Liver (tissue), 9 donors: Measurements from ENCODE around the gene ACSBG1. TPM values are rescaled to one million over a fixed set of nuclear protein-coding genes. Genes with fewer than 3 reads are reported as not detected.

Source experiments
- DNase-seq: peaks from one replicate; pipeline ENCODE4 v3.0.0-alpha.2; 2017; ENCODE audit warnings: low spot score
- H3K27ac ChIP-seq, 2 donors: one replicate each; pipeline ENCODE4 v1.7.0; 2013; ENCODE audit warnings: inconsistent platforms in 2 of 2, low read length in 2 of 2, control low read depth in 1 of 2, low read depth in 1 of 2, mild to moderate bottlenecking in 1 of 2
- H3K27me3 ChIP-seq, 4 donors: one replicate each; pipeline versions ENCODE4 v1.6.1 to v1.7.0; 2013; ENCODE audit warnings: low read length in 3 of 4, inconsistent platforms in 1 of 4, mild to moderate bottlenecking in 1 of 4, moderate library complexity in 1 of 4; ENCODE audit not compliant: control insufficient read depth in 4 of 4, insufficient read depth in 4 of 4
- H3K36me3 ChIP-seq, 4 donors: one replicate each; pipeline versions ENCODE4 v1.6.1 to v1.7.0; 2013; ENCODE audit warnings: low read length in 3 of 4, mild to moderate bottlenecking in 3 of 4, low read depth in 1 of 4, moderate library complexity in 1 of 4; ENCODE audit not compliant: control insufficient read depth in 4 of 4, insufficient read depth in 3 of 4
- H3K4me1 ChIP-seq, 4 donors: one replicate each; pipeline versions ENCODE4 v1.6.1 to v1.7.0; 2013; ENCODE audit warnings: low read length in 3 of 4, mild to moderate bottlenecking in 3 of 4, moderate library complexity in 1 of 4; ENCODE audit not compliant: control insufficient read depth in 4 of 4, insufficient read depth in 4 of 4
- H3K4me3 ChIP-seq, 3 donors: one replicate each; pipeline versions ENCODE4 v1.6.1 to v1.7.0; 2013; ENCODE audit warnings: low read length in 3 of 3, control low read depth in 1 of 3, low read depth in 1 of 3, mild to moderate bottlenecking in 1 of 3
- H3K9ac ChIP-seq, 2 donors: one replicate each; pipeline ENCODE4 v1.7.0; 2013; ENCODE audit warnings: low read length in 2 of 2, mild to moderate bottlenecking in 2 of 2, moderate library complexity in 2 of 2, control low read depth in 1 of 2, low read depth in 1 of 2
- H3K9me3 ChIP-seq, 4 donors: one replicate each; pipeline versions ENCODE4 v1.6.1 to v1.7.0; 2013; ENCODE audit warnings: low read length in 3 of 4; ENCODE audit not compliant: control insufficient read depth in 4 of 4
- CTCF ChIP-seq: fragments of 150-350 bp; IDR thresholded peaks from 2 replicates; pipeline ENCODE4 v1.5.1; 2017; ENCODE audit warnings: improper control_type of control experiment, low read depth, low read length; ENCODE audit not compliant: missing input control
- FOXA1 ChIP-seq: IDR thresholded peaks from 2 replicates; pipeline ENCODE4 v1.6.1; 2016; ENCODE audit warnings: antibody characterized with exemption
- FOXA2 ChIP-seq: IDR thresholded peaks from 2 replicates; pipeline ENCODE4 v1.6.1; 2016; ENCODE audit warnings: antibody characterized with exemption
- GABPA ChIP-seq, 2 donors: IDR thresholded peaks in 1 of 2; conservative IDR thresholded peaks in 1 of 2; 2 replicates each; pipeline ENCODE4 v1.6.1; 2016; ENCODE audit warnings: antibody characterized with exemption in 2 of 2, mild to moderate bottlenecking in 1 of 2, moderate library complexity in 1 of 2
- HNF4A ChIP-seq, 2 donors: conservative IDR thresholded peaks; 2 replicates each; pipeline ENCODE4 v1.6.1; 2016; ENCODE audit warnings: antibody characterized with exemption in 2 of 2, mild to moderate bottlenecking in 2 of 2
- HNF4G ChIP-seq: IDR thresholded peaks from 2 replicates; pipeline ENCODE4 v1.6.1; 2016; ENCODE audit warnings: antibody characterized with exemption
- JUND ChIP-seq, 2 donors: IDR thresholded peaks; 2 replicates each; pipeline ENCODE4 v1.6.1; 2016; ENCODE audit warnings: antibody characterized with exemption in 2 of 2
- NR2F2 ChIP-seq: IDR thresholded peaks from 2 replicates; pipeline ENCODE4 v1.6.1; 2016; ENCODE audit warnings: antibody characterized with exemption
- RAD21 ChIP-seq, 2 donors: IDR thresholded peaks; 2 replicates each; pipeline ENCODE4 v1.6.1; 2016; ENCODE audit warnings: antibody characterized with exemption in 2 of 2, mild to moderate bottlenecking in 2 of 2
- REST ChIP-seq: IDR thresholded peaks from 2 replicates; pipeline ENCODE4 v1.6.1; 2016; ENCODE audit warnings: antibody characterized with exemption, mild to moderate bottlenecking
- SP1 ChIP-seq: IDR thresholded peaks from 2 replicates; pipeline ENCODE4 v1.6.1; 2018; ENCODE audit warnings: antibody characterized with exemption, mild to moderate bottlenecking
- TAF1 ChIP-seq: conservative IDR thresholded peaks from 2 replicates; pipeline ENCODE4 v1.6.1; 2016; ENCODE audit warnings: antibody characterized with exemption, mild to moderate bottlenecking
- YY1 ChIP-seq: IDR thresholded peaks from 2 replicates; pipeline ENCODE4 v1.6.1; 2016; ENCODE audit warnings: antibody characterized with exemption, mild to moderate bottlenecking
- WGBS: extraction: QIAGEN DNeasy Blood & Tissue Kit; methylation state at CpG from one replicate; pipeline ENCODE4 v1.1.7; 2013; 5-methylcytosine and 5-hydroxymethylcytosine counted together
- polyA plus RNA-seq, 2 donors: library from polyadenylated mRNA; stranded (reverse) in 1 of 2; unstranded in 1 of 2; fragments of 200-250 nt in 1 of 2; fragments of >200 nt in 1 of 2; fragmentation: Nextera tagmentation in 1 of 2; extraction: Ambion mirVana in 1 of 2; gene quantifications; one replicate each; pipeline versions ENCODE4 v1.2.1 to v1.2.3, GENCODE V29; 2013 to 2015
- total RNA-seq, 2 donors: library from RNA; depleted of rRNA; stranded (reverse); fragments of >200 nt; gene quantifications; one replicate each; pipeline ENCODE4 v1.2.3, GENCODE V29; 2014
- TF ChIP-seq, protein P1 (sequence below): IDR thresholded peaks from 2 replicates; pipeline ENCODE4 v1.6.1; 2016; ENCODE audit warnings: antibody characterized with exemption
- donor health status: healthy.
- donor health status: healthy.
- donor health status: healthy.
- donor health status: healthy.
- donor health status: healthy.

Gene ACSBG1
- total and polyA plus RNA-seq, 4 donors, result under 0.01 to 3.8 (median 0.15) TPM

DNA sequence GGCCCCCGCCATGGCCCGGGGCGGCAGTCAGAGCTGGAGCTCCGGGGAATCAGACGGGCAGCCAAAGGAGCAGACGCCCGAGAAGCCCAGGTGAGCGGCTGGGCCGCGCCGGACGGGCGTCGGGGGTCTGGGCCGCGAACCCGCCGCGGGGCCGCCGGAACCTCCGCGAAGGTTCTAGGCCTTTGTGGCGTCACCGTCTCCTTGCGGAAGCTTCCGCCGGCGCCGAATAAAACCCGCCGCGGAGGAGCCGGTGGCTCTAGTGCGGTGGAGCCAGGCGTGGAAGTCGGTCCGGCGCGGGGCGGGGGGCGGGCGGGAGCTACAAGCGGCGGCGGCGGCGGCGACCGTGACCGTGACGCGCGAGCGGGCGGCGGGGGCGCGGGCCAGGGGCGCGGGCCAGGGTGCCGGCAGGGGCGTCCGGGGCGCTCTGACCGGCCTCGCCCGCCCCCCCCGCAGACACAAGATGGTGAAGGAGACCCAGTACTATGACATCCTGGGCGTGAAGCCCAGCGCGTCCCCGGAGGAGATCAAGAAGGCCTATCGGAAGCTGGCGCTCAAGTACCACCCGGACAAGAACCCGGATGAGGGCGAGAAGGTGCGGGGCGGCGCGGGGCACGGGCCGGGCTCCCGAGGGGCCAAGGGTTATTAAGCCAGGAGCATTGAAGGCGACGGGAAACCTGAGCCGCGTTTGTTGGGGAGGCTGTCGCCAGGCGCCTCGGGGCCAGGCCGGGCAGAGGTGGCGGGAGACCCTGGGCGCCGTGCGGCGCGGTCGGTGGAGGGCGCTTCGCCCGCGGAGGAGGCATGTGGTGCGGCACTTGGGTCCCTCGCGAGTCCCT lies 30.2 kb upstream of the ACSBG1 start, which contains the start of gene DNAJA4:
Gene DNAJA4, plus strand, starts transcription at position 259 of the 833 bp plus-strand sequence. Its CDS starts 202 bp downstream, at position 461.
- Histone ChIP-seq H3K4me1 (peaks cover 0 to 5% (median 1%) of the 10 kb centered on the region in 4 donors), H3K27me3 (peaks cover 0 to 3% (median 0%) of the 10 kb centered on the region in 4 donors), H3K9me3 (no peaks in the 10 kb centered on the region), H3K9ac (peak within 1 kb of the TSS in 1 of 2 donors; percentile 42), H3K4me3 (peak within 1 kb of the TSS; percentile 51 to 59 (median 57)), H3K36me3 (no peaks in the 10 kb centered on the region), H3K27ac (no peak within 1 kb of the TSS)
- WGBS, result 8% methylated on average over 107 of the region's 107 CpGs
- no peak for TF ChIP-seq FOXA2
- no peak for TF ChIP-seq JUND (IDR thresholded peaks at IDR 0.05)
- TF ChIP-seq REST, result no peak
- no peak for TF ChIP-seq FOXA1
- no peak for TF ChIP-seq YY1
- no peak for TF ChIP-seq HNF4A (conservative IDR thresholded peaks at IDR 0.05)
- TF ChIP-seq TAF1, result no peak
- TF ChIP-seq, protein P1, sequence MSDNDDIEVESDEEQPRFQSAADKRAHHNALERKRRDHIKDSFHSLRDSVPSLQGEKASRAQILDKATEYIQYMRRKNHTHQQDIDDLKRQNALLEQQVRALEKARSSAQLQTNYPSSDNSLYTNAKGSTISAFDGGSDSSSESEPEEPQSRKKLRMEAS, result no peak
- TF ChIP-seq GABPA (IDR thresholded peaks at IDR 0.05 in 1 of 2, conservative IDR thresholded peaks at IDR 0.05 in 1 of 2), result no peak
- no peak for TF ChIP-seq CTCF
- no peak for TF ChIP-seq HNF4G
- TF ChIP-seq RAD21 (IDR thresholded peaks at IDR 0.05), result no peak
- peak; percentile 69 for DNase-seq

DNA sequence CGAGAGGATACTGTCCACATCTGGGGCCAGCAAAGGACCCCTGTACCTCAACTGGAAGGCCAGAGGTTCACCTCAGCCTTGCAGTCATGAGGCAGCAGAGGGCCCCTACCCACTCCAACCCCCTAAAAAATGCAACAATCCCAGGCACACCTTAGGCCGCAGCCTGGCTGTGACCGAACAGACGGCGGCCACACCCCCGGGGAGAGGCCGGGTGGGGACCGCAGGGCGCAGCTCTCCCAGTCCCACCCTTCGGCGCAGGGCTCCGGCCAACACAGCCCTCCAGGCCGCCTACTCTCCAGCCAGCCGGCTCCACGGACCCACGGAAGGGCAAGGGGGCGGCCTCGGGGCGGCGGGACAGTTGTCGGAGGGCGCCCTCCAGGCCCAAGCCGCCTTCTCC lies 29.5 kb upstream of the ACSBG1 start:
- 81% methylated on average over 23 of the region's 23 CpGs for WGBS
- peak; percentile 80 for DNase-seq
- no peak overlapping the region for H3K27ac ChIP-seq
- peaks cover 0 to 5% (median 1%) of the 10 kb centered on the region in 4 donors for H3K4me1 ChIP-seq
- H3K9ac ChIP-seq, result no peak overlapping the region
- no peaks in the 10 kb centered on the region for H3K36me3 ChIP-seq
- TF ChIP-seq, protein P1, result no peak
- TF ChIP-seq SP1 (no peak), CTCF (no peak), NR2F2 (no peak), YY1 (no peak), HNF4A (conservative IDR thresholded peaks at IDR 0.05) (no peak)
- H3K9me3 ChIP-seq, result no peaks in the 10 kb centered on the region
- H3K4me3 ChIP-seq, result peak overlapping the region in 1 of 3 donors; percentile 59
- H3K27me3 ChIP-seq, result peaks cover 0 to 3% (median 0%) of the 10 kb centered on the region in 4 donors
